Prostate gland (tissue), 2 donors: ENCODE measurements around the gene TMEM186.
"Not testable (repeated sequence)": the region's sequence is repeated elsewhere in the genome, so short reads cannot be mapped to it uniquely, and the experiment has no call there.

Experiments
- POLR2A ChIP-seq: fragments of 450-650 bp; IDR thresholded peaks from one replicate; pipeline ENCODE4 v1.6.1; 2016; ENCODE audit warnings: antibody characterized with exemption, mild to moderate bottlenecking
- POLR2AphosphoS5 ChIP-seq: sonication (generic); formaldehyde crosslinking; IDR thresholded peaks from one replicate; pipeline ENCODE4 v1.6.1; 2017; ENCODE audit warnings: antibody characterized with exemption
- TF ChIP-seq, protein P1 (sequence below), 4 experiments: fragments of 200-600 bp in 2 of 4; fragments of 450-650 bp in 2 of 4; sonication (generic) in 2 of 4; IDR thresholded peaks; 1 replicate in 3 of 4; 2 replicates in 1 of 4; pipeline ENCODE4 v1.5.1; 2016 to 2019; ENCODE audit warnings: antibody characterized with exemption in 4 of 4, mild to moderate bottlenecking in 2 of 4, moderate library complexity in 2 of 4

DNA sequence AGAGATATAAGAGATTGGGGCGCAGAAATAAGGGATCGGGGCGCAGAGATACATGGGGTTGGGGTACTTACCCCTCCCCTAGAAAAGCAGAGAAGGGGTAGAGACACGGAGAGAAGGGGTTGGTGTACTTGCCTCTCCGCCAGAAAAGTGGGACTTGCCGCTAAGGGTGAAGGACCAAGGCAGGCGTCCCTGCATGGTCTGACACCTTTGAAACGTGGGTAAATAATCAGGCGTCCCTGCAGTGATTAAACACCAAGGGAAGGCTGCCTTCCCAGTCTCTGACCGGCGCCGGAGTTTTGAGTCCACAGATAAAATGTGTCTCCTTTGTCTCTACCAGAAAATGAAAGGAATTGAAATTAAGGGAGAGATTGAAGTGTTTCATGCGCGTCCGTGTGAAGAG is 40.2 kb upstream of the TMEM186 start:
- TF ChIP-seq, protein P1, sequence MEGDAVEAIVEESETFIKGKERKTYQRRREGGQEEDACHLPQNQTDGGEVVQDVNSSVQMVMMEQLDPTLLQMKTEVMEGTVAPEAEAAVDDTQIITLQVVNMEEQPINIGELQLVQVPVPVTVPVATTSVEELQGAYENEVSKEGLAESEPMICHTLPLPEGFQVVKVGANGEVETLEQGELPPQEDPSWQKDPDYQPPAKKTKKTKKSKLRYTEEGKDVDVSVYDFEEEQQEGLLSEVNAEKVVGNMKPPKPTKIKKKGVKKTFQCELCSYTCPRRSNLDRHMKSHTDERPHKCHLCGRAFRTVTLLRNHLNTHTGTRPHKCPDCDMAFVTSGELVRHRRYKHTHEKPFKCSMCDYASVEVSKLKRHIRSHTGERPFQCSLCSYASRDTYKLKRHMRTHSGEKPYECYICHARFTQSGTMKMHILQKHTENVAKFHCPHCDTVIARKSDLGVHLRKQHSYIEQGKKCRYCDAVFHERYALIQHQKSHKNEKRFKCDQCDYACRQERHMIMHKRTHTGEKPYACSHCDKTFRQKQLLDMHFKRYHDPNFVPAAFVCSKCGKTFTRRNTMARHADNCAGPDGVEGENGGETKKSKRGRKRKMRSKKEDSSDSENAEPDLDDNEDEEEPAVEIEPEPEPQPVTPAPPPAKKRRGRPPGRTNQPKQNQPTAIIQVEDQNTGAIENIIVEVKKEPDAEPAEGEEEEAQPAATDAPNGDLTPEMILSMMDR (IDR thresholded peaks at IDR 0.05), result not testable (repeated sequence)
- TF ChIP-seq POLR2AphosphoS5, POLR2A: not testable (repeated sequence)
